Keratinocyte (primary cell): ENCODE data around the gene SERPINB10. TPM values are rescaled to one million over a fixed set of nuclear protein-coding genes. Genes with fewer than 3 reads are reported as not detected.

Experiments used
- DNase-seq: peaks from one replicate; pipeline ENCODE4 v3.0.0-alpha.2; 2011; ENCODE audit warnings: low read depth, missing footprints, low spot score
- FAIRE-seq: peaks from 2 replicates; lab custom pipeline; 2011; peaks lifted over from hg19 to GRCh38; lab: Jason Lieb, UNC
- H2AFZ ChIP-seq: 2 replicates; pipeline ENCODE4 v1.6.0; 2012; ENCODE audit warnings: low read length, control low read depth, inconsistent platforms; ENCODE audit not compliant: control insufficient read depth
- H3K27ac ChIP-seq: 2 replicates; pipeline ENCODE4 v1.5.1; 2011; ENCODE audit warnings: low read length; ENCODE audit not compliant: control insufficient read depth, insufficient read depth
- H3K27me3 ChIP-seq: 3 replicates; pipeline ENCODE4 v1.6.0; 2011; ENCODE audit warnings: low read length; ENCODE audit not compliant: control insufficient read depth, insufficient read depth; ENCODE audit errors: extremely low read depth
- H3K36me3 ChIP-seq, 2 experiments: 2 replicates in 1 of 2; 3 replicates in 1 of 2; pipeline ENCODE4 v1.5.1; 2011; ENCODE audit warnings: low read length in 2 of 2, mild to moderate bottlenecking in 1 of 2; ENCODE audit not compliant: control insufficient read depth in 2 of 2, insufficient read depth in 2 of 2; ENCODE audit errors: extremely low read depth in 1 of 2
- H3K4me1 ChIP-seq: 3 replicates; pipeline ENCODE4 v1.5.1; 2011; ENCODE audit warnings: low read length; ENCODE audit not compliant: control insufficient read depth, insufficient read depth; ENCODE audit errors: extremely low read depth
- H3K4me2 ChIP-seq: 3 replicates; pipeline ENCODE4 v1.6.0; 2011; ENCODE audit warnings: low read depth, low read length; ENCODE audit not compliant: control insufficient read depth, insufficient read depth; ENCODE audit errors: extremely low read depth
- H3K4me3 ChIP-seq, 3 experiments: fragments of 200-600 bp in 1 of 3; sonication (generic) in 1 of 3; 2 replicates in 2 of 3; 3 replicates in 1 of 3; pipeline ENCODE4 v1.5.1; 2011 to 2016; ENCODE audit warnings: low read length in 3 of 3, mild to moderate bottlenecking in 3 of 3, control low read depth in 2 of 3, inconsistent platforms in 1 of 3, low read depth in 1 of 3, mixed read lengths in 1 of 3, mixed run types in 1 of 3, moderate library complexity in 1 of 3; ENCODE audit not compliant: control insufficient read depth in 2 of 3, insufficient read depth in 2 of 3; ENCODE audit errors: extremely low read depth in 1 of 3
- H3K79me2 ChIP-seq: 2 replicates; pipeline ENCODE4 v1.6.0; 2012; ENCODE audit warnings: low read length; ENCODE audit not compliant: control insufficient read depth, insufficient read depth
- H3K9ac ChIP-seq: 3 replicates; pipeline ENCODE4 v1.6.0; 2011; ENCODE audit warnings: low read length; ENCODE audit not compliant: control insufficient read depth, insufficient read depth; ENCODE audit errors: extremely low read depth
- H3K9me1 ChIP-seq: 3 replicates; pipeline ENCODE4 v1.6.0; 2011; ENCODE audit warnings: low read length; ENCODE audit not compliant: control insufficient read depth, insufficient read depth; ENCODE audit errors: extremely low read depth
- H3K9me3 ChIP-seq: 2 replicates; pipeline ENCODE4 v1.5.1; 2012; ENCODE audit warnings: low read depth, low read length; ENCODE audit not compliant: control insufficient read depth
- H4K20me1 ChIP-seq: 3 replicates; pipeline ENCODE4 v1.6.0; 2011; ENCODE audit warnings: low read length; ENCODE audit not compliant: control insufficient read depth, insufficient read depth; ENCODE audit errors: extremely low read depth
- EZH2 ChIP-seq: IDR thresholded peaks from one replicate; pipeline ENCODE4 v1.6.1; 2012; ENCODE audit warnings: inconsistent platforms, mild to moderate bottlenecking, low read length, moderate library complexity
- dilution Hi-C: fragments of 300-500 bp; cut with MboI; formaldehyde crosslinking; loops from one replicate; pipeline ENCODE4 v1.7.0; 2020; ENCODE audit warnings: low sequenced_read_pairs; ENCODE audit not compliant: extremely low pct_ligation_motif_present
- polyA plus RNA-seq, 5 experiments: library from polyadenylated mRNA; depleted of rRNA in 3 of 5; stranded (reverse) in 3 of 5; stranded (forward) in 1 of 5; unstranded in 1 of 5; fragments of >200 nt; gene quantifications; 1 replicate in 1 of 5; 2 replicates in 3 of 5; 3 replicates in 1 of 5; pipeline versions ENCODE4 v1.2.1 to v1.2.3, GENCODE V29; 2011 to 2012; ENCODE audit warnings: missing spikeins in 2 of 5, low read depth in 1 of 5, low replicate concordance in 1 of 5
- TF ChIP-seq, protein P1 (sequence below), 3 experiments: IDR thresholded peaks in 1 of 3; conservative IDR thresholded peaks in 1 of 3; optimal IDR thresholded peaks in 1 of 3; 2 replicates in 2 of 3; 3 replicates in 1 of 3; pipeline versions ENCODE3 to v1.5.1; 2011; ENCODE audit warnings: low read length in 3 of 3, mild to moderate bottlenecking in 3 of 3, moderate library complexity in 2 of 3, control low read depth in 1 of 3, inconsistent platforms in 1 of 3; ENCODE audit not compliant: insufficient read depth in 2 of 3; ENCODE audit errors: extremely low read depth in 1 of 3

Gene SERPINB10
- polyA plus RNA-seq, 1 donor (not counting 4 experiments of a cell fraction or from before 2014, with no cell fraction given): 10.1 TPM

DNA sequence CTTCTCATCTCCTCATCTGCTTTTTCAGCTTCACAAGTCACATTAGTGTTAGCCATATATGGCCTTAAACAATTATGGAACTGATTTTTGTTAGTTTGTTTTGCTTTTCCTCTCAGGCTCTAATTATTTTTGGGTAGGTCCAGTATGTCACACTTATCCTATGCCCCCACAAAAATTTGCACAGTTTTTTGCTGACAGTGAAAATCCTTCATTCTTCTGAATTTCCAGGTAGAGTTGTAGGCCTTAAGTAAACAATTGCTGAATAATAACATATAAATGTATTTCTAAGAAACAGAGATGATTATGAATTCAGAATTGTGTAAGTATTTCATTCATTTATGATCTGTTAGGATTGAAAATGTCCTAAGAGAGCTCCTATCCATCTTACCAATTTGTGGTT lies 8.6 kb upstream of the SERPINB10 start:
- H3K27ac ChIP-seq: no peak overlapping the region
- no peak overlapping the region for H2AFZ ChIP-seq
- FAIRE-seq (no peak), DNase-seq (no peak)
- H3K79me2 ChIP-seq: no peaks in the 10 kb centered on the region
- no peak for TF ChIP-seq EZH2
- TF ChIP-seq, protein P1, sequence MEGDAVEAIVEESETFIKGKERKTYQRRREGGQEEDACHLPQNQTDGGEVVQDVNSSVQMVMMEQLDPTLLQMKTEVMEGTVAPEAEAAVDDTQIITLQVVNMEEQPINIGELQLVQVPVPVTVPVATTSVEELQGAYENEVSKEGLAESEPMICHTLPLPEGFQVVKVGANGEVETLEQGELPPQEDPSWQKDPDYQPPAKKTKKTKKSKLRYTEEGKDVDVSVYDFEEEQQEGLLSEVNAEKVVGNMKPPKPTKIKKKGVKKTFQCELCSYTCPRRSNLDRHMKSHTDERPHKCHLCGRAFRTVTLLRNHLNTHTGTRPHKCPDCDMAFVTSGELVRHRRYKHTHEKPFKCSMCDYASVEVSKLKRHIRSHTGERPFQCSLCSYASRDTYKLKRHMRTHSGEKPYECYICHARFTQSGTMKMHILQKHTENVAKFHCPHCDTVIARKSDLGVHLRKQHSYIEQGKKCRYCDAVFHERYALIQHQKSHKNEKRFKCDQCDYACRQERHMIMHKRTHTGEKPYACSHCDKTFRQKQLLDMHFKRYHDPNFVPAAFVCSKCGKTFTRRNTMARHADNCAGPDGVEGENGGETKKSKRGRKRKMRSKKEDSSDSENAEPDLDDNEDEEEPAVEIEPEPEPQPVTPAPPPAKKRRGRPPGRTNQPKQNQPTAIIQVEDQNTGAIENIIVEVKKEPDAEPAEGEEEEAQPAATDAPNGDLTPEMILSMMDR (optimal IDR thresholded peaks at IDR 0.05 in 1 of 3, IDR thresholded peaks at IDR 0.05 in 1 of 3, conservative IDR thresholded peaks at IDR 0.05 in 1 of 3; ENCODE audit: extremely low read depth in 1 of 3, insufficient read depth in 2 of 3, low read length in 3 of 3): no peak
- no peak overlapping the region for H3K4me2 ChIP-seq
- H4K20me1 ChIP-seq: no peaks in the 10 kb centered on the region
- no peaks in the 10 kb centered on the region for H3K27me3 ChIP-seq
- H3K4me3 ChIP-seq: no peak overlapping the region
- no peaks in the 10 kb centered on the region for H3K9me1 ChIP-seq
- peaks cover 3% of the 10 kb centered on the region for H3K4me1 ChIP-seq
- dilution Hi-C loops: no loop called here
- peaks cover 28 to 41% of the 10 kb centered on the region in 2 experiments for H3K36me3 ChIP-seq
- no peaks in the 10 kb centered on the region for H3K9me3 ChIP-seq
- H3K9ac ChIP-seq: no peak overlapping the region

DNA sequence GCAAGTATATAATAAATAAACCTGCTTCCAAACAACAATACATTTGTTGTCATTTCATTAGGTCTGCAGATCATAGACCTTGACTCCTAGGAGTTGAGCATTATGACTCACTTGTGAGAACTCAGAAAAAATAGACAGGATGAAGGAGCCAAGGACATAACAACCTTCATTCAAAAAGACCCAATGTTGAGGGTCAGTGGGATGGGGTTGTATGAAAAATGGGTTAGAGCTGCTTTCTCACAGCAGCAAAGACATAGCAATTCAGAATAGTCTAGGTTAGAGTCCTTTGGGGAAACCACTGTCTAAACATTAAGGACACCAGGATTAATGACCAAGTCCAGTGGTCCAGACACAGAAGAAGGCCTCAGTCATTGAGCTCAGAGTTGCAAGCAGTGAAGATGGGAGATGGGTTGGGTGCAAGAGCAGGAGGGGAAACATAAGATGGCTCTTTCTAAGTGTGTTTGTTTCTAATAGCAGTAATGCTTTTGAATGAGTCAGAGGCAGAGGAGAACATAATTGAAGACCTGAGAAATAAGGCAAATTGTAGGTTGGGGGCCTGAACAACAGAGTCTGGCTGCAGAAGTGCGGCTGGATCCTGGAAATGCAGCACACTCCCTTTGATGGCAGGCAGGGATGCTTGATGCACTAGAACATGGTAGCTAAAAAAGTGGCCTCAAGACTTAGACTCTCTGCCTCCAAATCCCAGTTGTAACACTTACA lies 3.7 kb upstream of the SERPINB10 start:
- H3K9me3 ChIP-seq: no peaks in the 10 kb centered on the region
- peaks cover 12% of the 10 kb centered on the region in 2 experiments for H3K36me3 ChIP-seq
- dilution Hi-C loops: no loop called here
- TF ChIP-seq EZH2: no peak
- TF ChIP-seq, protein P1 (optimal IDR thresholded peaks at IDR 0.05 in 1 of 3, IDR thresholded peaks at IDR 0.05 in 1 of 3, conservative IDR thresholded peaks at IDR 0.05 in 1 of 3; ENCODE audit: extremely low read depth in 1 of 3, insufficient read depth in 2 of 3, low read length in 3 of 3): no peak
- H3K27ac ChIP-seq: no peak overlapping the region
- no peaks in the 10 kb centered on the region for H3K27me3 ChIP-seq
- H3K79me2 ChIP-seq: no peaks in the 10 kb centered on the region
- DNase-seq: peak; percentile 13
- no peaks in the 10 kb centered on the region for H4K20me1 ChIP-seq
- no peaks in the 10 kb centered on the region for H3K9me1 ChIP-seq
- no peaks in the 10 kb centered on the region for H3K4me1 ChIP-seq
- no peak for FAIRE-seq
- H3K4me3 ChIP-seq: no peak overlapping the region
- no peak overlapping the region for H3K4me2 ChIP-seq
- H2AFZ ChIP-seq: no peak overlapping the region
- H3K9ac ChIP-seq: no peak overlapping the region
